GM18951 (cell line): Measurements from ENCODE around the gene OVAAL.

Source experiments
- POLR2A ChIP-seq: IDR thresholded peaks from 4 replicates; pipeline ENCODE4 v1.6.1; 2011; ENCODE audit warnings: mild to moderate bottlenecking; ENCODE audit not compliant: insufficient read length, insufficient read depth; ENCODE audit errors: extremely low read depth
- in situ Hi-C: fragments of 300-500 bp; cut with MboI; formaldehyde crosslinking; loops from one replicate; pipeline ENCODE4 v1.12.0; 2022; ENCODE audit warnings: low sequenced_read_pairs, mixed read lengths, inconsistent platforms; ENCODE audit not compliant: unreplicated experiment

The OVAAL gene

DNA sequence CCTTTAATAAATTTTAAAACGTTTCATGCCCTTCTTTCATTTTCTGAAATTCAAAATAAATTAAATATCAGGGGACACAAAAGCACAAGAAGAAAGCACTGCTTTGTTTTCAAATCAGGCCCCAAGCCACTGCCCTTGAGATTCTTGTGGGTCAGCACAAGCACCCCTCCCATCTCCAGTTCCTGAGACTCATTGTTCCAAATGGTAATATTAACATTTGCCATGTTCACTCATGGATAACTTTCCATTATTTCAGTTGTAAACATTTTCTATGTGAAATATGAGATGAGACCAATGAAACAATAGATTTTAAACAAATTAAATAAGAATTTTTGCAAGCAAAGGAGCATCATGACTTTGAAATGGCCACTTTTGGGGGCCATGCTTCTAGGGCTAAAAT, 7.7 kb downstream of the OVAAL start:
- no peak for TF ChIP-seq POLR2A
- in situ Hi-C loops, result no loop called here

DNA sequence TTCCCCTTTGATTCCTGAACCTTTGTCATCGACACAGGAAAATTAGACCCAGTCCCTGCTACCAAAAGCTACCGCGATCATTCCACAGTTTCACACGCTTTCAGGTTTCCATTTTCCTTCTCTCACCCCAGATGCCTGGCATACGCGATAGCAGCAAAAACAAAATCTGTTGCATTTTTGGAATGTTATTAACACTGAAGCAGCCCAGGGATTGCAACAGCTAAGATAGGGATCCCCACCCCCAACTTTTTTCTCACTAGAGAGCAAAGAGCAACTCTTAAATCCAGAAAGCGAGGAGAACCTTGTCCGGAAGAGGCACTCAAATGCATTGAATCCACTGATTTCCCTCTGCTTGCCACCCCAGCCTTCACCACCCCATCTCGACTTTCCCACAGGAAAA, 8.9 kb downstream of the OVAAL start:
- in situ Hi-C loops, result no loop called here

DNA sequence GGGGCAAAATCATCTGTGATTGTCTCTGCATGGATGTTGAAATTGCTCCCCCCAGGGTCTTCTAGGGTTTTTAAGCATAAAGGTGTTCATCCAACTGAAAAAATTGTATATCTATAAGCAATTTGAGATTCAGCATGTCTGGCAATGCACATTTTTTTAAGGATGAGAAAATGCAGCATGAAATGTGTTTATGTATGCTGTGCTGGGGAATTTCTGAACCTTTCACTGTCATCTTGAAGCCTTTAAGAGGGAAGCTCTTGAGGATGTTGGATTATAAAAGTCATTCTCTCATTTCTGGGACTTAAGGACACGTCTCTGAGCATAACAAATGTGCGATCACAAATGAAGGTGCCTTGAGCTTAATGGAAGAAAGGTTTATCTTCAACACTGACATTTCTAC, 9.4 kb downstream of the OVAAL start:
- TF ChIP-seq POLR2A, result no peak
- in situ Hi-C loops, result no loop called here

More for the DNA sequence above, 8.9 kb downstream of the OVAAL start:
- no peak for TF ChIP-seq POLR2A

DNA sequence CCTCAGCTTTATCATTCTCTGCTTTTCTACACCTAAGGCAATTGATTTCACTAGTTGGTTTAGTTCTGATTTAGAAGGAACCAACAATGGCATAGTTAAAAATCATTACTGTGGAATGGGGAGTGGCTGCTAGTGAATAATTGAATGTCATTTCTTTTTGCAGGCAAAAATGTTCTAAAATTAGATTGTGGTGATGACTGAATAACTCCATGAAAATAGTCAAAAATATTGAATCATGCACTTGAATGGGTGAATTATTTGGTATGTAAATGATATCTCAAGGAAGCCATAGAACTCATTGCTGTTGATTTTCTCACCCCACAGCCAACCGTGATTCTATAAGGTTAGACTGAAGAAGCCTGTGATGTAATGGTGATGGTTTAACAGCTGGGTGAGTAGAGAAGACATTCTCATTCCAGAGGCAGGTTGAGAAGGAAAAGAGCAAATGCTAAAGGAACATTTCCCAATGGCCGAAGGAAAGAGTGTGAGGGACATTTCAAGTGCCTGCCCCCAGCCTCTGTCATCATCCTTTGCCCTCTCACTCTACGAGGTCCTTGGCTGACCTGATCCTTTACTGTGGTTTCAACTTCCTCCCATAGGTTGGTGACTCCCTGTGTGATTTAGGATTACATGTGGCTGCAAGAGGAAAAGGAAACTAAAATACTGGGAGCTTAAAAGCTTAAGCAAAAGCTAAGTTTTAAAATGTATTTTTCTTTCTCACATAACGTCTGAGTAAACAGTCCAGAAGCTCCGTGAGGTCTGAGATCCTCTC, 12.5 kb downstream of the OVAAL start:
- no peak for TF ChIP-seq POLR2A
- in situ Hi-C loops, result no loop called here

DNA sequence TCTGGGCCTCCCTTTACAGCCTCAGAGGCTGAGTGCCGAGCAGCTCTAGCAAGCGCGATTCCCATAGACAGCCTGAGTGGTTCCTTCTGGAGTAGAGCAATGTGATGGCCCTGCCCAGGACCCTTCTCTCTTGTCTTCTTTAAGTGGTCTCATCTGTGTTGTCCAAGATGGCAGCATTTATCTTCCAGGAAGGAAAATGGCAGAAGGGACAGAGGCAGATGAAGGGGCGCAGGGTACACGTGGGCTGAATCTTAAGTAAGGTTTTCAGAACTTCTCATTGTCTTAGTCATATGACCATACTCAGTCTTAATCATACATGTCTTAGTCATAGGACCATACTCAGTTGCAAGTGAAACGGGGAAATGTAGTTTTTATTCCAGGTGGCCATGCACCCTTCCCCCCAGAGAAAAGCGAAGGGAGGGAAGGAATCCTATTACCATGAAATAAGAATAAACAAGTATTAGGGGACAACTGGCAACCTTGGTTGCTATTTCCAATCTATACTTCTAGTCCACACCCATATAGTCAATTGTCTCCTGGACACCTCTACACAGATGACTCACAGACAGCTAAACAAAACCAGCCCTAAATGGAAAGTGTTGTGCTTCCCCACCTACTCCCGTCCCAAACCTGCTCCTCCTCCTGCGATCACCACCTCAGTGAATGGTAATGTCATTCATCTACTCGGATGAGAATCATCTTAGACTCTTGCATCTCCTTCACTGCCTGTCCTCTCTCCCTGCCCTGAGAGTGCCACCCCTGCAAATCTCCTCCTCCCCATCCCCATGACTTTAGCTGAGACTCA, 13.3 kb downstream of the OVAAL start:
- in situ Hi-C loops, result no loop called here
- TF ChIP-seq POLR2A, result no peak

DNA sequence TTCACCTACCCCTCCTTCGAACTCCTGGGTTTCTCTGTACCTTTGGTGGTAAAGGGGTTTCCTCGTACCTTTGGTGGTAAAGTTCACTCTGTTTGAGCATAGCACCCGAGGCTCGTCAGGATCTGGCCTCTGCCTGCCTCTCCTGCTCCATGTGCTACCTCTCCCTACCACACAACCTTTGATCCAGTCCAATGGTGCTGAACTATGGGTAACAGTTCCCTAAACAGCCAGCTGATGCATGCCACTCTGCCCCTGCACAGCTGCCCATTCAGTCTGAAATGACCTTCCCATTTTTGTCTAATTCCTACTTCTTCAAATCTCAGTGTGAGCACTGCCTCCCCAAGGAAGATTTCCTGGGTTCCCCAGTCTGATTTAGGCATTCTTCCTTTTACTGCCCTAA, 14.0 kb downstream of the OVAAL start:
- no peak for TF ChIP-seq POLR2A
- in situ Hi-C loops, result no loop called here

DNA sequence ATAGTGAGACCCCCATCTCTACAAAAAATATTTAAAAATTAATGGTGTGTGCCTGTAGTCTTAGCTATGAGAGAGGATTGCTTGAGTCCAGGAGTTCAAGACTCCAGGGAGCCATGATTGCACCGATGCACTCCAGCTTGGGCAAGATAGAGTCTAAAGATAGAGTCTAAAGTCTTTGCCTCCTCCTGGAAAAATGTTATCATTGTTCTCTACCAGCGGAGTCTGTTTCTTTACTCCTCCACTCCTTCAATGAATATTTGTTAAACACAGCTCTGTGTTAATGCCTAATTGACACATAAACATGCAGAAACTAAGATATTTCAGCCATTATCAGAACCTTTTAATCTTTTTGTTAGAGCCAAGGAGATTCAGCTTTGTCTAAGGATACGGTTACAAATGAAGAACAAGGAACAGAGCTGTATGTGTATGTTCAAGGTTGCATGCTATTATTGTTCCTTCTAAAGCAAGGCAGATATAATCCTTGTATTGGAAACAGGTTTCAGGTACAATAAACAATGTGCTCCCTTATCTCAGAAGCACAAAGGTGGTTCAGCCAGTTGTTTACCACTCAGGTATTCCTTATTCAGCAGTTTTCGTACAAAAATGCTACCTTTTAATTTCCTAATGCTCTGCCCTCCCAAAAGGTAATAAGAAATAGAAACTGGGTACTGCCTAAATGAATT, 15.4 kb downstream of the OVAAL start:
- in situ Hi-C loops, result no loop called here
- no peak for TF ChIP-seq POLR2A

DNA sequence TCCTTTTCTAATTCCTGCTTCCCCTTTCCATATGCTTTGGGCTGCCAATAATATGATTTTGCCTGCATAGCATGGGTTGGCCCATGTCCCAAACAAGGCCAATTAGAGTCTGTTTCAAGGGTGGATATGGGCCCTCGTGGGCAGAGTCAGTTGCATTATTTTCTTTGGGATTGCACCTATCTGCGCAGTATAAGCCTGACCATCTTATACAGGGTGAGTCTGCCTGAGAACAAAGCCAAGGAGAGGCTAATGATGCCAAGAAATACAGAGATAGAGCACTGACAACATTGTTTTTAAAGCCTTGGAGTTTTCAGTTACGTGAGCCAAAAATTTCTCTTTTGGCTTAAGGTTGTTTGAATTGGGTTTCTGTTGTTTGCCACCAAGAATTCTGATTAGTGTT, 18.6 kb downstream of the OVAAL start:
- no peak for TF ChIP-seq POLR2A
- in situ Hi-C loops, result no loop called here

DNA sequence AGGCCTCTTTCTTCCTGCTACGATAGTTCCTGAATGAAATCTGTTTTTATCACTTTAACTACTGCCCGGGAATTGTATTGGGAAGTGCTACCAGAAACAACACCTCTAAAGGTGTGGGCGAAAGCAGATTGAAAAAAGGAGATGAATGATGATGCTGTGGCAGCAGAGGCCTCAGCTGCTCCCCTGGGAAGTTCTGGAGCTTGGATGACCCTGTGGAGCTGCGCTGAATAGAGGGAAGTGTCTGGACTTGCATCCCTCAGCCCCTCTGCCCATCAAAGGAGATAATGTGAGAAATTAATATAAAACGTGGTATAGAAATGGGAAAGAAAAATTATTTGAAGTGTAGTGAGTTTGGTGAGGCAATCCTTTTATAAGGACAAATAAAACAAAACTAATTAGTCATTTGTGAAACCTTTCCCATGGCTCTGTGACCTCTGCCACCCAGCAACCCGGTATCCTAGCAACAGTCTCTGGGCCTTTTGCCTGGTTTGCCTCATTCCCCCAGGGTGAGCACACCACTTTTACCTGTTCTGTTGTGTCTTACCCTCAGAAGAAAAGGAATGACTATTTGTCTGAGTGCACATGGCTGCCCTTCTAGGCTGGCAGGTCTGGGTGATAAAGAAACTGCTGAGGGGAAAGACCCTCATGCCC, 21.3 kb downstream of the OVAAL start:
- no peak for TF ChIP-seq POLR2A

DNA sequence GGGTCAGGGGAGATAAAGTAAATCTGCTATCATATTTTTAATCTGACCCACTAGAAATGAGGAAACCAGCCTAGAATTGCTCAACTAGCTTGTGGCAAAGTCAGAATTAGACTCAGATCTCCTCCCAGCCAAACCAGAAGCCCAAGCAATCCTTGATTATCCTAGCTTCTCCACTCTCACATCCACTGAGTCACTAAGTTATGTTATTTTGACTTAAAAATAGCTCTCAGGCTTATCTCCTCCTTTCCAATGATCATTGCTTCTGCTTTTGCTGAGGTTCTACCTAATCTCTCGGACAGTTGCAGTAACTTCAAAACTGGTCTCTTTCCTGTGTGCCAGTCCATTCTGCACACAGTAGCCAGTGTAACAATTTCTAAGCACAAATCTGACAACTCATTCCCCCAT, 22.9 kb downstream of the OVAAL start:
- TF ChIP-seq POLR2A, result no peak
- in situ Hi-C loops, result no loop called here

More for the DNA sequence above, 21.3 kb downstream of the OVAAL start:
- in situ Hi-C loops, result no loop called here

DNA sequence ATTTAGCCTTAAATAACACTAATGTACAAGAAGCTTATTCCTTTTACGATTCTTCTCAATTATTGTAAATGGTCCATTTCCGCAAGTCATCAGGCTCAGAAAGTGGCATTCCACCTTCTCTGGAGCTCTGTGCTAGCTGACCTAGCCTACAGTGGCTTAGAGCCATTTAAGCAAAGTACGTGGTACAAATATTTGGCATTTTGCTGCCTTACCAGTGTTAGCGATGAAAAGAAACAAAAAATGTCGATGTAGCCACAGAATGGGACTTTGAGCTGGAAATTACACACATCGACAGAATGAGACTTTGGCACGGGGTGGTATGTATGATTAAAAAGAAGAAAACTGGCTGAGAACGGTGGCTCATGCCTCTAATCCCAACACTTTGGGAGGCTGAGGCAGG, 26.1 kb downstream of the OVAAL start:
- no peak for TF ChIP-seq POLR2A
- in situ Hi-C loops, result no loop called here

DNA sequence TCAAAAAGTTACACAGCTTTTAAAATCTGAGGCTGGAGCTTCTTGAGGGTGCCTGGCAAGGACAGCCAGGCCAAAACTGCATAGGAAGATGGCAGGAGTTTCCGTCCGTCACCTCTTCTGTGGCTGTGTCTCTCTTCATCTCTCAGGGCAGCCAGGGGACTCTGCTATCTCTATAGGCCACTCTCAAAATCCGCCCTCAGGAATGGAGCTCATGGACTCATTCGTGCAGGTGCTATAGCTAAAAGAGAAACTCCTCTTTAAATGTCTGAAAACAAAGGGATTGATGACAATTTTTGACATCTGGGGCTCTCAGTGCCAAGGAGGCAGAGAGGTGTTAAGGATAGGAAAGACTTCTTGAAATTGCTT, 27.2 kb downstream of the OVAAL start:
- in situ Hi-C loops, result no loop called here
- no peak for TF ChIP-seq POLR2A

DNA sequence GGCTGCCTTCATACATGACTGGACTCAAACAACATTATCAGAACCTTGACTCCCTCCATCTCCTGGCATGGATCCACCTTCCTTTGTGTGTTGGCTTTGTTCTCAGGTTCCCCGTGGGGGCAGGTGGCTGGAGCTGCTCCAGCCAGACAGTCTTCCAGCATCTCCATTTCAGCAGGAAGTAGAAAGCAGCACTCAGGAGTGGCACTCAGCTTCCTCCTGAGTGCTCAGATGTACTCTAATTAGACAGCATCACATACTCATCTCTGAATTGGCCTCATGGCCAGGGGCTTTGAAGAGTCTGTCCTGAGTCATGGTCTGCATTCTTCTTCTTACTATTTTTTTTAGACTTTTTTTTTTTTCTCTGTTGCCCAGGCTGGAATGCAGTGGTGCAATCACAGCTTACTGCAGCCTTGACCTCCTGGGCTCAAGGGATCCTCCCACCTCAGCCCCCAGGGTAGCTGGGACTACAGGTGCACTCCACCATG, 27.9 kb downstream of the OVAAL start:
- in situ Hi-C loops, result no loop called here
- no peak for TF ChIP-seq POLR2A
